ENCODE results near the gene PIGK. TPM values are rescaled to one million over a fixed set of nuclear protein-coding genes. Genes with fewer than 3 reads are reported as not detected.

The PIGK gene
- total RNA-seq = 47.5 and 84.0 TPM in 2 replicates

GRCh38 chr1:77219166-77219887 is at the start of gene PIGK:
TSS of gene PIGK (minus strand) at chr1:77219430. CDS start at chr1:77219402, 28 bp downstream.

Other genes starting within 250 kb of the PIGK start
- 77.0 and 80.9 TPM in 2 replicates for gene AK5, start 62.6 kb upstream of the PIGK start, total RNA-seq